ENCODE results near the gene SUCLG2.

- TF ChIP-seq CTCF (conservative IDR thresholded peaks at IDR 0.05; ENCODE audit: low read depth, low read length): no peak
- no peak for TF ChIP-seq EZH2 (IDR thresholded peaks at IDR 0.05; ENCODE audit: low read length, unreplicated experiment)
Measured at GRCh38 chr3:67654099-67654843, at the start of gene SUCLG2.
